HG03045 (cell line): ENCODE results near the gene SLA2.
"Not testable (repeated sequence)": the region's sequence is repeated elsewhere in the genome, so short reads cannot be mapped to it uniquely, and the experiment has no call there.

ENCODE experiments used
- ATAC-seq: cut with Tn5 transposase; IDR thresholded peaks from one replicate; pipeline ENCODE4 v1.9.1; 2021; ENCODE audit warnings: mild to moderate bottlenecking, moderate library complexity; ENCODE audit not compliant: unreplicated experiment

SLA2 gene

DNA sequence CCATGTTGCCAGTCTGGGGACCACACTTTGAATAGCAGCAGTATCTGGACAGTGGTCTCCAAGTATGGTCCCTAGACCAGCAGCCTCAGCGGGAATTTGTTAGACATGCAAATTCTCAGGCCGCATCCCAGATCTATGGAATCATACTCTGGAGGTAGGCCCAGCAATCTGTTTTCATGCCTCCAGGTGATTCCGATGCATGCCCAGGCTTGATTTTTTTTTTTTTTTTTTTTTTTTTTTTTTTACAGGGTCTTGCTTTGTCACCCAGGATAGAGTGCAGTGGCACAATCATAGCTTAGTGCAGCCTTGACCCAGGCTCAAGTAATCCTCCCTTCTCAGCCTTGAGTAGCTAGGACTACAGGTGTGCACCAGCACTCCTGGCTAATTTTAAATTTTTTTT is 682 bp upstream of the SLA2 start:
- no peak for ATAC-seq

DNA sequence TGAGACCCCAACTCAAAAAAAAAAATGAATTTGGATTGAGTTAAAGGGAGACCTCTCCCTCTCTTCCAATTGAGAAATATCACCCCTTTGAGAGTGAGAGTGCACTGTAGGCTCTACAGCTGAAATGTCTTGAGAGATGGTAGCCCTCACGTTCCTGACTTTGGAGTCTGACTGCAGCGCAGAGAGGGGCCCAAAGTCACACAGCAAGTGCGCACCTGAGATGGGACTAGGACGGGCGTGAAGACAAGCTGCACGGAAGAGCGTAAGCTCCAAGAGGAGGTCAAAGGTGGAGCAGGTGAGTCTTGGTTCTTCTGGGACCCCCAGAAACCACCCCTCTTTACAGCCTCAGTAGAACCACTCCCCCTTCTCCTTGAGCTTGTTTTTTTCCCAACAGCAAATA is 643 bp downstream of the SLA2 start:
- no peak for ATAC-seq

DNA sequence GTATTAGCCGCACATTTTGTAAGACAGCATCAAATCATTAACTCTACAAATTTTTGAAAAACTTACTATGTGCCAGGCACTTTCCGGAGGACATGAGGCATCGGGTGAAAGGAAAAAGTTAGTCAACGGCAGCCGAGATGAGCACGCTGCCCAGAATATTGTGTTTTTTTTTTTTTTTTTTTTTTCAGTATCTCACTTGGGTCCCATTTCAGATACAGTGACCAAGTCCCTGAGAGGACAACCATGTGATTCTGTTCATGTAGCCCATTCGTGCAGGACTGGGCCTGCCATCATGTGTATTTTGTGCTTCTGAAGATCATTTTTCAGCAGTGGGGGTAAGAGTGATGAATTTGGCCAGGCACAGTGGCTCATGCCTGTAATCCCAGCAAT is 1.3 kb downstream of the SLA2 start:
- ATAC-seq, result no peak

DNA sequence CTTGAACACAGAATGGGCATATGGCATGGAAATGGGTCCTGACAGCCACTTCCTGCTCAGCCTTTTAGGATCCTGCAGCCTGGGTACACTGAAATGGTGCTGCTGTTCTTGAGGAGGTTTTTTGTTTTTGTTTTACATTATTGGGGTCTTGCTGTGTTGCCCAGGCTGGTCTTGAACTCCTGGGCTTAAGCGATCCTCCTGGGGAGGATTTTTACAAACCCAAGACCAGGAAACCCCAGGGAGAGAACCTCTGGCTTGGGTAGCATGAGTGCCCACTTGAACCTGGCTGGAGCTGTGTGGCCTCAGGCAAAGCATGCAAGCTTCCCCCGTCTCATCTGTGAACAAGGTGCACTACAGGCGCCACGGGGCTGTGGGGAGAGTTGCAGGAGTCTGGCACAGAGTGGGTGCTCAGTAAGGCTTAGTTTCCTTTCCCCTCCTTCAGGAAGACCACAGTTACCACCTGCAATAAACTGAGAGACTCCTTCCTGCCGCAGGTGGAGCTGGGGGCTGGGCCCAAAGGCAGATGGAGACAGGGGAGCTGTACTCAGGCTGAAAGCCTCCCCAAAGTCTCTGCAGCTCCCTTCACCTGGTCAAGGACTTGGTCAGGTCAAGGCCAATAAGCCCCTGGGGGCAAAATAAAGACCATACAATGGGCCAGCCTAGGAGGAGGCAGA is 1.8 kb downstream of the SLA2 start:
- ATAC-seq, result no peak

DNA sequence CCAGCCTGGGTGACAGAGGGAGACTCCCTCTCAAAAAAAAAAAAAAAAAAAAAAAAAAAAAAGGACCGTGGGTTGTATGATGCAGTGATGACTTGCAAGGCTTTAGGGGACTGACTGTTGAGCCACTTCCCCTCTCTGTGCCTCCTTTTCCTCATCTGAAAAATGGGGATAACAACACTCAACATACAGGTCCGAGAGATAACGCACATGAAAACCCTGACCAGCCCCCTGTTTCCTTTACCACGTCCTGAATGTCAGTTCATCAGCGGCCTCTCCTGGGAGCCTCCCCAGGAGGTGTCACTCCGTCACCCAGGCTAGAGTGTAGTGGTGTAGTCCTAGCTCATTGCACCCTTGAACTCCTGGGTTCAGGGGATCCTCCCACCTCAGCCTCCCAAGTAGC is 3.9 kb downstream of the SLA2 start:
- ATAC-seq, result no peak

DNA sequence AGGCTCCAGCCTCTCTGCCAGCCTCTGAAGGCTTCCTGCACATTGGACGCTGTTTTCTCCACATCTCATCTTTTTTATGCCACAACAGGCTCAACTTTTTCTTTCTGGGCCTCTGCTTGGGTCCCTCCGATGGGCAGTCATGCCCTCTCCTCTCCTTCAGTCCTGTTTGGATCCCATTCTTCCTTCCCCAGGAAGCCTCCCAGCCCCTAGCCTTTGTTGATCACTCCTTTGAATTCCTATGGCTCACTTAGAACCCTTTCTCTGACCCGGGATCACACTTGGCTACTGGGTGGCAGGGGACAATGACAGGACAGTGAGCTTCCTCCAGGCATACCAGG is 4.5 kb downstream of the SLA2 start:
- ATAC-seq, result no peak

DNA sequence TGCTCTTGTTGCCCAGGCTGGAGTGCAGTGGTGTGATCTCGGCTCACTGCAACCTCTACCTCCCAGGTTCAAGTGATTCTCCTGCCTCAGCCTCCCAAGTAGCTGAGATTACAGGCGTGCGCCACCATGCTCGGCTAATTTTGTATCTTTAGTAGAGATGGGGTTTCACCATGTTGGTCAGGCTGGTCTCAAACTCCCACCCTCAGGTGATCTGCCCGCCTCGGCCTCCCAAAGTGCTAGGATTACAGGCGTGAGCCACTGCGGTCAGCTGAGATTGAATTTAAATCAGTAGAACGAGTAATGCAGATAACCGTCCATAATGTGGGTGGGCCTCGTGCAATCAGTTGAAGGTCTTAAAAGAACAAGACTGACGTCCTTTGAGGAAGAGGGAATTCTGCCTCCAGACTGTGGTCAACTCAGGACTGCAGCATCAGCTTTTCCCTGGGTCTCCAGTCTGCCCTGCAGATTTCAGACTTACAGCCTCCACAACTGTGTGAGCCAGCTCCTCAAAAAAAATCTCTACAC is 7.1 kb downstream of the SLA2 start:
- ATAC-seq, result not testable (repeated sequence)

DNA sequence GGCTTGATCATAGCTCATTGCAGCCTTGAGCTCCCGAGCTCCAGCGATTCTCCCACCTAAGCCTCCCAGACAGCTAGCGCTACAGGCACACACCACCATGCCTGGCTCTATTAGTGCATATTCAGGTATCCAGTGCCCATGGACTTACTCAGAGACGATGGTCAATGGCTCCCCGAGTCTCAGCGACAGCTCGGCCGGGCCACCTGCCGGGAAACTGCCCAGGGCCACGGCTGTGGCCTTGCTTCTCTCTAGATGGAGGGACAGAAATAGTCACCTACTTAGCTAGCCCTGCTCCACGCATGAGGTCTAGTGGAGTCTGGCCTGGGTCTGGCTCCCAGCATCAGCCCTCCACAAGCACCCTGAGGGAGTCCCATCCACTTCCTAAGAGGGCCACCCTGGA is 11.7 kb downstream of the SLA2 start:
- ATAC-seq, result no peak

DNA sequence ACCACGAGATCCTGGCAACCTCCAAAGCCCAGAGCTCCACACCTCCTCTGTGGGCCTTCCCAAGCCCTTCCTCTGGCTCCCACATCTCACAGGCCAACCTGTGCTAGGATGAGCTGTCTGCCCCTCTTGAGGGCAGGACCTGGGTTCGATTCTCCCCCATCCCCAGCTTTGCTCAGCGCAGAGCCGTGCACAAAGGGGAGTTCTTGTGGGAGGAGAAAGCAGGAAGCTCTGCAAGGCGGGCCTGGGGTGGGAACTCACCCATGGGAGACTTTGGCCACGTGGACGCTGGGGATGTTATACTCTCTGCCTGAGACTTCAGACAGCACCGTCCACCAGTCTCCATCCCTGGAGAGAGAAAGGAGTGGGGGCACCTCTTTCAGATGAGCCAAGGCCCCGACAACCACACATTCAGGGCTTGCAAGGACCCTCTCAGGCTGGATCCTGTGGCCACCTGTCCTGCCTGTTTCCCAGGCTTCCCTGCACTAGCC is 12.7 kb downstream of the SLA2 start:
- ATAC-seq, result no peak

DNA sequence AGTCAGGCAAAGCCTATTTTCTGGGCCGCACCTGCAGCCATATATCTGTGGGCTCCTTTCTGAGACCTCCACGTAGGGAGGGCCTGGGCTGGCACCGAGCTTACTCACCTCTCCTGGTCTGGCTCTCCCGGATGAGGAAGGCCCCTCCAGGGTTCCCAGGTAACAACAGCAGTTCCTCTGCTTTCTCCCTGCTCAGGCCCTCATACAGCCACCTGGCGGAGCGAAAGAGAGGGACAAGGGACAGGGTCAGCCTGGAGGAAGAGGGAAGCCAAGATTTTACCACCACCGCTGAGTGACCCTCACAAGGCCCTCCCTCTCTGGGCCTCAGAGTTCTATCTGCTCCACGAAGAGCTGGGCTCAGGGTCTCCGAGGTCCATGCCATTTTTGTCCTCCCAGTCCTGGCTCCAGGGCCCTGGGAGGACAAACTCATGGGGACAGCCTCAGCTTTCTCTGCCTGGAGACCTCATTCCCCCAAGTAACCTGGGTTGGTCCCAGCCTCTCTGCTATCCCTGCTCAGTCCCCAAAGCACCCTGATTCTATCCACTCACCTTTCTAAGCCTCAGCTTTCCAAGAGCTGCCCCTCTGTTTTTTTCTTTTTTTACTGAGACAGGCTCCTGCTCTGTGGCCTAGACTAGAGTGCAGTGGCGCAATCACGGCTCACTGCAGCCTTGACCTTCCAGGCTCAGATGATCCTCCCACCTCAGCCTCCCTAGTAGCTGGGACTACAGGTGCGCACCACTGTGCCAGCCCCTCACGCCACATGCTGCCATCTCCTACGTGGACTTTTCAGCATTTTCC is 13.3 kb downstream of the SLA2 start:
- no peak for ATAC-seq

DNA sequence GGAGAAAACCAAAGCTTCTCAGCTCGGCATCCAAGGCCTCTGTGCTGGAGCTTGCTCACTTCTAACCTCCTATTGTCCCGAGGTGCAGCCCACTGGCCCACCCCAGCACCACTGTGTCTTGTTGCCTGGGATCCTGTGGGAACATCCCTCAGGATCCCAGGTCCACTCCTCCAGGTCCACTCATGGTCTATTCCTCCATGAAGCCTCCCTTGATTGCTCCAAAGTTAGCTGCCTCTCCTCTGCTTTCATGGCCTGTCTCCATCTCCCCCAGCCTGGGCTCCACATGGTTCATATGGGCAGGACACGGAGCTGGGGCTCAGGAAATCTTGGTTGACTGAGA is 13.9 kb downstream of the SLA2 start:
- ATAC-seq, result no peak

DNA sequence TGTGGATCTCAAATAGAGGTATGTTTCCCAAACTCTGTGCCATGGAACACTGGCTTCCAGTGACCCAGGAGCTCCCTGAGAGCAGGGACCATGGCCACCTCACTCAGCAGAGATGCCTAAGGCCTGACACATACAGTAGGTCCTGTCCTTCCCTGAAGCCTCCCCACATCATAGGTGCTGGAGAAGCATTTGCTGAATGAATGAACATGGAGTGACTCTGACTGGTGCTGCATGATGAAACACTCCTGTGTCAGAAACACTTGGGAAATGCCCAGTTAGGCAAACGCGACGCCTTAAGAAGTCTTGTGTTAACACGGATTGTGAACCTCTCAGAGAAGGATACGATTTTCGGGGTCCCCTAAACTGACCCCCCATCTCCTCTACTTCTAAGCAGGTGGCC is 14.3 kb downstream of the SLA2 start:
- no peak for ATAC-seq

DNA sequence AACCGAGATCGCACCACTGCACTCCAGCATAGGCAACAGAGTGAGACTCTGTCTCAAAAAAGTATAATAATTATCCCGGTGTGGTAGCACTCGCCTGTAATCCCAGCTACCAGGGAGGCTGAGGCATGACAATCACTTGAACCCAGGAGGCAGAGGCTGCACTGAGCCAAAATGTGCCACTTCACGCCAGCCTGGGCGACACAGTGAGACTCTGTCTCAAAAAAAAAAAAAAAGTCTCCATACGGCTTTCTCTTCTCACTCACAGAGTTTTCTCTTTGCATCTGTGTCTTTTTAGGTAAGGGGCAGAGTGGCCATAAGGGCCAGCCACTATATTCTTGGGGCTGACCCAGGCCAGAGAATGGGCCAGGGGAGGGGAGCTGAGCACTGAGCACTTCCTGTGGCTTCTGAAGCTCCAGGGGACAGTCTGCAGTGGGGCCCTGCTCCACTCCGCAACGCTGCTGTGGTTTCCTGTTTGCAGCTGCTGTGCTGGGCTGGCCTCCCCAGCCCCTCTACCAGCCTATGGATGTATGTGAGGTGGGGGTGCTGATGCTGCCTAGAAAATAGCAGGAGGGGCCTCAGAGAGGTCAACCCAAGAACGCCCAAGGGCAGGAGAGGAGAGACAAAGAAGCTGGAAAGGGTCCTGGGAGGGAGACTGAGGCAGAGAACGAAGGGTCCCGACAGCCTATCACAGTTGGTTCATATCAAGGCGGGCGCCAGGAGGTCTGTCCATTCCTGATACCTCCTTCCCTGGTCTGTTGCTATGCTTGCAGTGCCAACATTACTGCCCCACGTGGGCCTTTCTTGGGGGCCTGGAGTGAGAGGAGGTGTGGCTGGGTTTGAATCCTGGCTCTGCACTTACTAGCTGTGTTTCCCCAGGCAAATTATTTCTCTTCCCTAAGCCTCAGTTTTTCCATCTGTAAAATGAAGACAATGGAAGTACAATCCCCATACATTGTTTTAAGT is 16.0 kb downstream of the SLA2 start:
- no peak for ATAC-seq

DNA sequence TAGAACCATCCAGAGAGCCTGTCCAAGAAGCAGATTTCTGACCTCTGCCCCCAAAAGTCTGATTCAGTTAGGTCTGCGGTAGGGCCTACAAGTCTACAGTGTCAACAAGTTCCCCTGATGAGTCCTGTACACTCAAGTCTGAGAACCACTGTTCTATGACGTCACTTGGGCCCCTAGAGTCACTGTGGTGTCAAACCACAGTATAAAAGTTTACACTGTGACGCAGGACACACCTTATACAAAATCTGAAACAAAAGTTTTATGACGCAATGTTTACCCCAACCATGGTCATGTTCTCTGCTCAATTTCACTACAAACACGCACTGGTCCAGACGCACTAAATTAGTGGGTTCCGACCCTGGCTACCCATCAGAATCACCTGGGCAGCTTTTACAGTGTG is 17.9 kb downstream of the SLA2 start:
- no peak for ATAC-seq

DNA sequence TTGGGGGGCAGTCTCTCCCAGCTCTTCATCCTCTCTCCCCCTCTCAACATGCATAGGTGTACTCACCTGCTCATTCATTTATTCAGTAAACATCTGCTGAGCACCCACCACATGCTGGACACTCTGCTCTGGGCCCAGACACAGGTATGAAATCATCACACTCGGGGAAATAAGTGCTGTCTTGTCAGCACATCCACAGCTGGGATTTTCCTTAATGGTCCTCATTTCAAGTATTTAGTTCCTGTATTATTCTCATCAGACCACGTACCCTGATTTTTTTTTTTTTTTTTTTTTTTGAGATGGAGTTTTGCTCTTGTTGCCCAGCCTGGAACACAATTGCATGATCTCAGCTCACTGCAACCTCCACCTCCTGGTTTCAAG is 21.1 kb downstream of the SLA2 start:
- ATAC-seq, result no peak

DNA sequence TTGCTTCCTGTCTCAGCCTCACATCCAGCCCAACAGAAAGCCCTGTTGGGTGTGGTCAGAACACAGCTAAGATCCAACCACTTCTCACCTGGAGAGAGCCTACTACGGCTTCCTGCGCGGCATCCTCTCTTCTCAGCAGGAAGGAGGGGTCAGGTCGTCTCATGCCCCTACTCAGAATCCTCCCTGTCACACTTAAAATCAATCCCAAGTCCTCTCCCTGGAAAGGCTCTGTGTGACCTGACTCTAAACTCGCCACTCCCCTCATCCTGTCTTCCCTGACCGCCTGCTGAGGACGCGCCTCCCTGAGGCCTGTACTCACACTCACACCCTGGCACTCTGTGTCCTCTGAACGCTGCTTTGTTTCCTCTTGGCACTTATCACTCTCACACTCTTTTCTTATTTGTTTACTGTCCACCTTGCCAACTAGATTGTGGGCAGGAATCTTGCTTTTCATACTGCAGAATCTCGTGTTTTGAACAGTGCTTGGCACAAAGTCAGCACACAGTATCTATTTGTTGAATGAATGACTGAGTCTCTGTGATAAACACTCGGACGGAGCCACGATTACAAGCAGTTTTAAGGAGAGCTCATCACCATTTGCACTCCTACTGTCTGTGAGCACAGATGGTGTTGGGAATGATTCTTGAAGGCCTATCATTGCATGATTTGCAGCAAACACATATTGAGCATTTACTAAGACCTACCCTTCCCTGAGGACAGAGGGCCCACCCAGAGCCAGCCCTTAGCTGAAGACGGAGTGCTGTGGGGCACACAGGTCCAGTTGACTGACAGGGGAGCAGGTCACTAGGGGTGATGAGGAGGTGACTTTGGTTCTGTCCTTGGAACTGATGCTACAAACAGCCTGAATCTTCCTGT is 21.7 kb downstream of the SLA2 start:
- no peak for ATAC-seq

DNA sequence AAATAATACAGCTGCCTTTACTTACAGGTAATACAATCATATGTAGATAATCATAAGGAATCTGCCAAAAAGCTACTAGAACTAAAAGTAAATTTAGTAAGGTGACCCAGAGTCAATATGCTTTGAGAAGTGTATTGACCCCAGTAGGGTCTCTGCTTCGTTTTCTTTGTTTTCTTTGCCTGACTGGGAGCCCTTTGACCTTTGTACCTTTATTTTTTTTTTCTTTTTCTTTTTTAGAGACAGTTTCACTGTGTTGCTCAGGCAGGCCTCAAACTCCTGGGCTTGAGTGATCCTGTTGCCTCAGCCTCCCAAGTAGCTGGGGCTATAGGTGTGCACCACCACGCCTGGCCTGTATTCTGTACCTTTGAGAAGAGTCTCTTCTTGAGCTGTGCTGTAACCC is 22.6 kb downstream of the SLA2 start:
- no peak for ATAC-seq

DNA sequence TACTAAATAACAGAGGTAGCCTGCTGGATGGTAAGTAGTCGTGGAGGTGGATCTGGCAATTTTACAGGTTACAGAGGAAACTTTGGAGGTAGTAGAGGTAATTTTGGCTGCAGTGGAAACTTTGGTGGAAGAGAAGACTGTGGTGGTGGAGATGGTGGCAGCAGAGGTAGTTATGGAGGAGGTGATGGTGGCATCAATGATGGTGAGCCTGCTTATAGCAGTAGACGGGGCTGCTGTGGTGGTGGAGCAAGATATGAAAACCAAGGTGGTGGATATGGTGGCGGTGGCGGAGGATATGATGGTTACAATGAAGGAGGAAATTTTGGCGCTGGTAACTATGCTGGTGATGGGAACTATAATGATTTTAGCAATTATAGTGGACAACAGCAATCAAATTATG is 25.1 kb downstream of the SLA2 start:
- no peak for ATAC-seq

DNA sequence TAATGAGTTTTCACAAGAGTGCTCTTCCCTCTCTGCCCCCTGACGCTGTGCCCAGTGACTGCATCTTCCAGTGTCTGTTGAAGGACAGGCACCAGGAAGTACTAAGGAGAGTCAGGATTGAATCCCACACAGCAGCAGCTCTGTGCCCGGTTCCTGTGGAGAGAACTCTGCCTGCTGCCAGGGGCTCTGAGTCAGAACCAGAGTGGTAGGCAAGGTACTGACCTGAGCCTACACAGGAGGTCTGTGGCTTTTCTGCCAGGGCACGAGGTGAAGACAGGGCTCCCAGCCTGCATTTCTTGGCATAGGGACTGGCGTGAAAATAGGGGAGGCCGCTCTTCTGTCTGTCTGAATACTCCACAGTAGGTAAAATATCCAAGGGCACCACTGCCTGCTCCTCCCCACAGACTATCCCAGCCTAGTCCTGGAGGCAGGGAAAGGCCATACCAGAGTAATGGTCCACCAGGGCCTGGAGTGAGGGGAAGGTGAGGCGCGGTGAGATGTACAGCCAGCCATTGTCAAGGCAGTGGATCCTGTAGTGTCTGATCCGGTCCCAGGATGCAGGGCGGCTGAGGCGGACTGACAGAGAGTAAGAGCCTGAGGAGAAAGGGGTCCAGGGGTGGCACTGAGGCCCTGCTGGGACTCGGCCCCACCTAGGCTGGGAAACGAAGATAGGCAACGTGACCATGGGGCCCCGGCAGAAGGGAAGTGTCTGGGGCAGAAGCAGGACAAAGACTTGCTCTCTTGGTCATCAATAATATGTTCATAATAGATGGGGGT is 31.0 kb downstream of the SLA2 start:
- ATAC-seq, result no peak

DNA sequence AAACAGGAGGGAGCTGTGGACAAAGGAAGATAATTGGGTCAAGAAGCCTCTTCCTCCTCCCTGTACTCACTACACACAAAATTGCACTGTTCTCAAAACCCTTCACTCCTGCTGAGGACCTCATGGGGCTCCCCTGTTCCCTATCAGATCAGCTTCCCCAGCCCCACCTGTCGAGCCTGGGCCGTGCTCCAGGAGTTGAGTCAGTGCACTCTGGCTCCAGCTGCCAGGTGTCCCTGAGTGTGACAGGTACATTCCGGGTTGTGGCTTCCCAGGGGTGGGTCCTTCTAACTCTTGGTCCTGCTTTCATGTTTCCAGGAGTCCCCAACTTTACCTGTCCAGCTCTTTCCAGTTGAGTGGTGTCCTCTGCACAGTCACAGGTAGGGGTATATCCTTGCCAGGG is 32.0 kb downstream of the SLA2 start:
- ATAC-seq, result no peak
